GM12891 (cell line): Measurements from ENCODE around the gene NHLRC2.

Source experiments
- PAX5 ChIP-seq: IDR thresholded peaks from 2 replicates; pipeline ENCODE4 v1.6.1; 2011; ENCODE audit warnings: low read length, moderate library complexity, mild to moderate bottlenecking; ENCODE audit not compliant: insufficient read depth, severe bottlenecking
- POLR2A ChIP-seq: IDR thresholded peaks from 2 replicates; pipeline ENCODE4 v1.6.1; 2011; ENCODE audit warnings: low read depth, low read length, control low read depth
- POLR2AphosphoS5 ChIP-seq: IDR thresholded peaks from 2 replicates; pipeline ENCODE4 v1.6.1; 2011; ENCODE audit warnings: low read depth, low read length, control low read depth
- TAF1 ChIP-seq: IDR thresholded peaks from 2 replicates; pipeline ENCODE4 v1.6.1; 2011; ENCODE audit warnings: low read depth, low read length, control low read depth

- no peak for TF ChIP-seq POLR2A
- TF ChIP-seq POLR2AphosphoS5, result no peak
- no peak for TF ChIP-seq PAX5
- TF ChIP-seq TAF1, result no peak
These were observed 93.6 kb downstream of the NHLRC2 start for GRCh38 chr10:113948048-113948447.
